Activated CD4-positive, CD25-positive, alpha-beta regulatory T cell (primary cell): ENCODE data around the gene PEAR1.
A peak's percentile ranks its signal among the peaks of the same experiment; 100 is the strongest.

Source experiments
- DNase-seq, 4 experiments: peaks; one replicate each; lab custom pipeline; 2025; lab: John Stamatoyannopoulos, UW

Gene PEAR1, protein sequence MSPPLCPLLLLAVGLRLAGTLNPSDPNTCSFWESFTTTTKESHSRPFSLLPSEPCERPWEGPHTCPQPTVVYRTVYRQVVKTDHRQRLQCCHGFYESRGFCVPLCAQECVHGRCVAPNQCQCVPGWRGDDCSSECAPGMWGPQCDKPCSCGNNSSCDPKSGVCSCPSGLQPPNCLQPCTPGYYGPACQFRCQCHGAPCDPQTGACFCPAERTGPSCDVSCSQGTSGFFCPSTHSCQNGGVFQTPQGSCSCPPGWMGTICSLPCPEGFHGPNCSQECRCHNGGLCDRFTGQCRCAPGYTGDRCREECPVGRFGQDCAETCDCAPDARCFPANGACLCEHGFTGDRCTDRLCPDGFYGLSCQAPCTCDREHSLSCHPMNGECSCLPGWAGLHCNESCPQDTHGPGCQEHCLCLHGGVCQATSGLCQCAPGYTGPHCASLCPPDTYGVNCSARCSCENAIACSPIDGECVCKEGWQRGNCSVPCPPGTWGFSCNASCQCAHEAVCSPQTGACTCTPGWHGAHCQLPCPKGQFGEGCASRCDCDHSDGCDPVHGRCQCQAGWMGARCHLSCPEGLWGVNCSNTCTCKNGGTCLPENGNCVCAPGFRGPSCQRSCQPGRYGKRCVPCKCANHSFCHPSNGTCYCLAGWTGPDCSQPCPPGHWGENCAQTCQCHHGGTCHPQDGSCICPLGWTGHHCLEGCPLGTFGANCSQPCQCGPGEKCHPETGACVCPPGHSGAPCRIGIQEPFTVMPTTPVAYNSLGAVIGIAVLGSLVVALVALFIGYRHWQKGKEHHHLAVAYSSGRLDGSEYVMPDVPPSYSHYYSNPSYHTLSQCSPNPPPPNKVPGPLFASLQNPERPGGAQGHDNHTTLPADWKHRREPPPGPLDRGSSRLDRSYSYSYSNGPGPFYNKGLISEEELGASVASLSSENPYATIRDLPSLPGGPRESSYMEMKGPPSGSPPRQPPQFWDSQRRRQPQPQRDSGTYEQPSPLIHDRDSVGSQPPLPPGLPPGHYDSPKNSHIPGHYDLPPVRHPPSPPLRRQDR

DNA sequence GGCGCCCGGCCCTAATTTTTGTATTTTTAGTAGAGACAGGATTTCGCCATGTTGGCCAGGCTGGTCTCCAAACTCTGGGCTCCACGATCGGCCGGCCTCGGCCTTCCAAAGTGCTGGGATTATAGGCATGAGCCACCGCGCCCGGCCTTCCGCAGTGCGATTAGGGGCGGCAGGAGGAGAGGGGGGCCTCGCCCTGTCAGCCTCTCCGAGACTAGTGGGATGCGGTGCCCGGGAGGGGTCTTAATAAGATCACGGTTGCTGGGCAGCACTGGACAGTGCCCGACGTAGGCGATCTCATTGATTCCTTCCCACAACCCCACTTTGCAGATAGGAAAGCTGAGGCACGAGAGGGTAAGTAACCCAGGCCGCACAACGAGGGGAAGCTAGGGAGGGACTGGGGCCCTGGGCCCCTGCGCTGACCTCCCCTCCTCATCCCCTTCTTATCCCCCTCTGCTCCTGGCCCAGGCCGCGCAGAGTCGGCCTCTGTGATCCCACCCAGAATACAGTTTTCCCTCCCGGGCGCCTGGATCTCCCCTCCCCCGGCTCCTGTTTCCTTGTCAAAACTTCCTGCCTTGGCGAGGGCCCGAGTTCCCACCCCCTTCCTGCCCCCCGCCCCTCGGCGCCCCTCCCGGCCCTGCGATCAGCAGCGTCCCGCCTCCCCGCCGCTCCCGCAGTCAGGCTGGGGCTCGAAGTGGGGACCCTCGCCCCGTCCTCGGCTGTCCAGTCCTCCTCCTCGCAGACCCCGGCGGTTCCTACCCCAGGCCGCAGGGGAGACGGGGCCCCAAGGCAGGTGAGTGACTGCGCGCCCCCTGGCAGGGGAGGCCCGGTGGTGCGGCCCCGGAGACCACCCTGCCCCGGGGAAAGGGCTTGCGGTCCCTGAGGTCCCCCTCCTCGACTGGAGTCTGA, at the start of gene PEAR1:
PEAR1 (plus strand) TSS at position 671 of the 906 bp plus-strand sequence. CDS start 10,209 bp downstream, outside the sequence.
- DNase-seq, result no peak

DNA sequence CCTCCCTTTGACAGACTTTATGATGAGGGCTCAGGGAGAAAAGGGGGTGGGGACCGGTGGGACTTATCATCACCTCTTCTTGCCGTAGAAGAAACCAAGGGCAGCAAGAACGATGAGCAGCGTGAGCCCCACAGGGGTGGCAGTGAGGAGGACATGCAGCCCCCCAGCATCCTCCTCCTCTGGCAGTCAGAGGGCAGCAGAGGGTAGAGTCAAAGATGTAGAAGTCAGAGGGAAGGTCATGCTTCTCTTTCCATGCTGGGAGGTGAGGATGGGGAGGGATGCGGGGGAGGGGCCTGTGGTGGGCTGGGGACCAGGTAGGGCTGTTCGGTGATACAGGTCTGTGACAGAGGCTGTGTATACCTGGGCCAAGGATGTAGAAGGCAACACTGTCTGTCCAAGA, 49.4 kb upstream of the PEAR1 start:
- no peak for DNase-seq

DNA sequence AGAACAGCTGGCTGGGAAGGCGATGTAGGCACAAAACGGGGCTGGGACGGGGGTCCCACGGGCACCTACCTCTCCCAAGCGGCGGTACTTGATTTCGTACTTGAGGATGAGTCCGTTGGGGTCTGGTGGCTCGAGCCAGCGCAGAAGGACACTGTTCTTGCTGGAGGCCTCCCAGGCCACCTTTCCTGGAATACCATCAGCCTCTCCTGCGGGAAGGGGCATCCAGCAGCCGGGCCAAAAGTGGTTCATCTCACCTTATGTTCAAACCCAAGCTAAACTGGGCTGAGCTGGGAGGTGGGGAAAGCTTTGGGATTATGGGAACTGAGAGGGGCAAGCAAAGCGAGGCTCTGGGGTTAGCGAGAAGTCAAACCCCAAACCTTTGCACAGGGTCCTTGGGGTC, 48.9 kb upstream of the PEAR1 start:
- DNase-seq, result no peak

DNA sequence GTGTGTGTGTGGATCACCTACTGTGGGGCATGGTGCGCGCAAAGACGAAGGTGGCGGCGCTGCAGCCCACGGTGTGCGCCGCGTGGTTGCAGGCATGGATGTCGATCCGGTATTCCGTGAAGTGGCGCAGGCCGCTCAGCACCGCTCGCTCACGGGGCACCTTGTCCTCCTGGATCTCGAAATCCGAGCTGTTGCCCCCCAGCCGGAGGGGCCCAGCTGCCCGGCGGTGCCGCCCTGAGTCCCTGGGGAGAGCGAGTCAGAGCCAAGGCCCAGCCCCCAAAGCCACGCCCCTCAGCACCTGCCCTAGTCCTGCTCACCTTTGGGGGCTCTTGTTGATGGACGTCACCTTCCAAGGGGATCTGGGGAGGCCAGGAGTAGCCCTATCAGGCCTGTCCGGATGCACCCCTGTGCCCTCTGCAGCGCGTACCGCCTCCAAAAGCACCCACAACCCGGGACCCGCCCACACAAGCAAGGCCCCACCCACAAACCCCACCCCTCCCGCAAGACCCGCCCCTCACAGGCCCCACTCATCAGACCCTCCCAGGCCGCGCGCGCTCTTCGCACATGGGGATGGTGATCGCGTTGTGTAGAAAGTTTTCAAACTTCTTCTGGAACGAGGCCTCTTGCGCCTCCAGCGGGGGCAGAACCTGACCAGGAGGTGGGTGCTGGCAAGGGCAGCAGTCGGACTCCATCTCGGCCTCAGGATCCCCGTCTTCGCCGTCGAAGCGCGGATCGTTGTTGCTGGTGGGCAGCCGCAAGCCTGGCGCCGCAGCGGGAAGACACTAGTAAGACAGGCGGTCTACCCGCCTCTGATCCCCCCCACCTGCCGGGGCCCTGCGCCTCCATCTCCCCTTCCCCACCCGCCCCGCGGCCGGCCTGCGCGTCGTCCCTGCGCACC, 48.2 kb upstream of the PEAR1 start:
- DNase-seq, result peak in 1 of 4 experiments; percentile 13

DNA sequence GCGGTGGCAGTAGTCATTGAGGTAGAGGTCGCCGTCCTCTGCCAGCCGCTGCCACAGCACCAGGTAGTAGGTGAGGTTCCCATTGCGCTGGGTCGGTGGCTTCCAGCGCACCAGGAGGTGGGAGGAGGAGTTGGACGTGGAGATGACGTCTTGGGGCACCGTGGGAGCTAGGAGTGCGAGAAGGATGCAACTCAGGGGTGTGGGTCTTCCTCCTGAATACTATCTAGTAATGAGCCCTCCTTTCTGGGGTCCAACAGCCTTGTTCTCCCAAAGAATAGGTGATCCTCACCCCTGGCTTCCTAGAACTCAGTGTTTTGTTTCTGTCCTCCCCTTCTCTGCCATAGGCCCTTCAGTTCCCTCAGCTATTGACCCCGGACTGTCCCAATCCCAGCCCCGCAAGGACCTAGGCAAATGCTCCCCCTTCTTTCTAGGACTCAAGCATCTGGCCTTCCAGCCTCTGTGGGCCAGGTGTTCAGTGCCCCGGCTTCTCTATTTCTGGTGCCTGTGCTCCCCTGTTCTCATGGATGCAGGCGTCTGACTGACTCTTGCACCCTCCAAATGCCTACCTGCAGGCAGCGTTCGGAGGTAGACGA, 47.5 kb upstream of the PEAR1 start:
- DNase-seq, result no peak

DNA sequence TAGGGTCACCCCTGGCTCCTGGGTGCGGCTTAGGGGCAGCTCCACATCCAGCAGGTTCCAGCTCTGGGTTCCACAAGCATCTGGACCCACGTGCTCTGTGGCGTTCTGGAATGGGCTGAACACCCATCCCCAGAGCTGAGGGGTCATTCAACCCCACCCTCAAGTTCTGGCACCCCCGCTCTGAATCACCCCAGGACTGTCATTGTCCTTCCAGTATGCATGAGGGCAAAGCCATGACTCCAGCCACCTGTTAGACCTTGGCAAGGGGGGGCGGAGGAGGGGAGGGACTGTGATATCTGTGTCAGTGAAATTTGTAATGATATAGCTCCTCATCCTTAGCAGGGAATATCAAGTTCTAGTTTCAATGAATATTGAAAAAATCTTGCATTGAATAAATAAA, 46.9 kb upstream of the PEAR1 start:
- no peak for DNase-seq

DNA sequence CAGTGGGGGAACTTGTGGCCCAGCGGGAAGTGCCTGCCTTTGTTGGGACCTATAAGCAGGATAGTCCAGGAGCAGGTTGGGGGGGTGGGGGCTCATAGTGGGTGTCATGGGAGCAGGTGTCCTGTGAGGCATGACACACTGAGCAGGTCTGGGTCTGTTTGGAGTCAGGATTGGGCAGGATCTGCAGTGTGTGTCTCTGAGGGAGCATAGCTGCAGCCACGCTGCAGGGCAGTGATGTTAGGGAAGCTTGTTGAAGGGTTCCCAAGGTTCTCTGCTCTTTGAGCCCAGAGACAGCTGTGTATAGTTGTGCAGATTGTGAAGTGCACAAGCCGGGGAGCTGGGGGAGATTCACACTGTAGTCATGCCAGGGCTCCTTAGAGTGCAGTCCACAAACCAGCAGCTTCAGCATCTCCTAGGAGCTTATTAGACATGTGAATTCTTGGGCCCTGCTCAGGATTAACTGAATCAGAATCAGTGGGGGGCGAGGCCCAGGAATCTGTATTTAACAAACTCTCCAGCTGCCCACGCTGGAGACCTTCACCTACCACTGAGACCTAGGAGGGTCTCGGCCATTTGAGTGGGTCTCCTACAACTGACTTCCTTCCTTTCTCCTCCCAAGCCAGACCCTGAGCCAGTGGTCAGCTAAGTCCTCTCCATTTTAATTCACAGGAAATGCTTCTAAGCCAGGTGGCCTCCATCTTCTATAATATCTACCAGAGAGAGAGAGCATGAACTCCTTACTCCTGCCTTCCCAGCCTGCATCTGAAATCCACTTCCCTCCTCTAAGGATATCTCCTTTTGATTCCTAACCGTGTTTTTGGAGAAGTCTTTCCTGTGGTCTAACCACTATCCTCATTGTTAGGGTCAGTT, 45.7 kb upstream of the PEAR1 start:
- DNase-seq, result no peak

DNA sequence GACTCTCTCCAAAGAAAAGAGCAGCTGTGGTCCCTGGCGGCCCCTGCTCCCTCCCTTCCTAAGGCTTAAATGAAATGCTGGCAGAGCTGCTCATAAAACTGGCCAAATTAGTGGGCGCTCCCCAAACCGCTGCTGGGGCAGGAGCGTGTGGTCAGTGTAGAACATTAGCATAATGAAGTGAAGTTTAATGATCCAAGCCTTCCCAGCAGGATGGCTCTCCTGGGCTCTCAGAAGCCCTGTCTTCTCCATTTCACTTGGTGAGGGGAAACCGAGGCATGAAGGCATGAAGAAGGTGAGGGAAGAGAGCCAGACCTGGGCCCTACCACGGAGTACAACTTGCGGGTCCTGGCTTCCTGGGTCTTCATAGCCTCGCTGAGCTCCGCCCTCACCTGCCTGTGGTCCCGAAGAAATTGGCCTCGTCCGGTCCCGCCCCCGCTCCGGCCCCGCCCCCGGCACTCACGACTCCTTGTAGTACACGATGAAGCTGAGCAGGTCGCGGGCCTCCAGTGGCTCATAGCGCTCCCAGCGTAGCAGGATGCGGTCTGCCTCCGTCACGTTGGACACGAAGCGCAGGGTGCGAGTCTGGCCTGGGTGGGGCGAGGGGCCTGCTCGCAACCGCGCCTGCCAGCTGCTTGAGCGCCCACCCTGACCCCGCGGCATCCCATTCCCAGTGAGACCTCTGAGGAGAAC, 44.9 kb upstream of the PEAR1 start:
- peak in 3 of 4 experiments; percentile 27 to 63 (median 51) for DNase-seq

DNA sequence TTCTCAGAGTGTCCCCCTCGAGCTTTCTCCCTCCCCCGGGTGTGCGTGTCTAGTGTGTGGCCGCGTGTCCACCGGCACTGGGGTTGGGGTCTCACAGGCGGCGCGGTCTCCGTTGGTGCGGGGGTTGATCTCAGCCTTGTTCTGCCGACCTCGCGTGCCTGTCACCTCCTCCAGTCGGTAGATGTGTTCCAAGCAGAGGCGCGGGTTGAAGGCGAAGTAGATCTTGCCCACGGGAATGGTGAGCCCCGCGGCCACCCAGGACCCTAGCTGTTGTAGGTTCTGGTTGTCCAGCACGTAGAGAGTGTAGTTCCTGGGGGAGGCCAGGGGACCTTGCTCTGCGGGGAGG, 44.4 kb upstream of the PEAR1 start:
- no peak for DNase-seq

DNA sequence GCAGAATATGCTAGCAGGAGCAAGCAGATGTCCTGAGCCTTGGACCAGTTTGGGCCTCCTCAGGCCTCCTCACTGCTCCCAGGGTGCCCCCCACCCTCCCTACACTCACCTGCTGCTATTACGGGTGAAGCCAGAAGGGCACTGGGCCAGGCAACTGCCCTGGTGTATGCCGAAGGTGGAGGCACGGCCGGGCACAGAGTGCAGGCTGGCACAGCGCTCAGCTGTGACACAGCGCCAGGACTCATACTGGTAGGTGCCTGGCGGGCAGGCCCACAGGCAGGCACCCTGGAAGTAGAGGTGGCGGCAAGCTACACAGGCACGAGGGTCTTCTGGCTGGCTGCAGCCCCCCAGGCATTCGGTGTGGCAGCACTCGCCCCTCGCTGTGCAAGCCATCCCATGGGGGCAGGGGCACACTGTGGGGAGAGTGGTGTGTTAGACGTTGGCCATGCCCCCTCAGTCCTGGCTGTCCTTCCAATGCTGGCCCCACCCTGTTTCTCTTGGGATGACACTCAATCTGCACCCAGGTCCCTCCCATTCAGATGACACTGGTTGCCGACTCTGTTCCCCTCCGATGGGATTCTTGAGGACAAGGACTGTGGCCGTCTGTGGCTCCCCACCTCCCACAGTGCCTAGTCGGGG, 41.6 kb upstream of the PEAR1 start:
- DNase-seq, result no peak

DNA sequence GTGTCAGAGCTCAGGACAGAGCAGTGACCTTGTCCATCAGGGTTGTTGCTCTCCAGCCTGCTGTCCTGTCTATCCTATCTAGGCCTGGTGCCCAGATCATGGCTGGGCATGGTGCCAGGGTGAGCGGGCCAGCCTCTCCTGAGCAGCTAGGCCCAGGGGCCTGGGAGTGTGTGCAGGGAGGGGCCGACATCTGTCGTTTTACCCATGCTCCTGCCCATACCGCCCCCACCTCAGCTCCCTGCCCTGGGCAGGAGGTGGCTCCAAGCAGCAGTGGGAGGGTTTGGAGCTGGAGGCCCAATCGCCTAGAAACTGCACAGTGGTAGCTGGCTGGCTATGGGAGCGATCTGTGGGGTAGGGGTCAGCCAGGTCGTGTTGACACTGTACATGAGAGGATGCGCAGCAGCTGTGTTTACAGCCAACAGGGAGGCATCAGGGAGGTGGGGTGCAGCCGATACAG, 41.1 kb upstream of the PEAR1 start:
- no peak for DNase-seq

DNA sequence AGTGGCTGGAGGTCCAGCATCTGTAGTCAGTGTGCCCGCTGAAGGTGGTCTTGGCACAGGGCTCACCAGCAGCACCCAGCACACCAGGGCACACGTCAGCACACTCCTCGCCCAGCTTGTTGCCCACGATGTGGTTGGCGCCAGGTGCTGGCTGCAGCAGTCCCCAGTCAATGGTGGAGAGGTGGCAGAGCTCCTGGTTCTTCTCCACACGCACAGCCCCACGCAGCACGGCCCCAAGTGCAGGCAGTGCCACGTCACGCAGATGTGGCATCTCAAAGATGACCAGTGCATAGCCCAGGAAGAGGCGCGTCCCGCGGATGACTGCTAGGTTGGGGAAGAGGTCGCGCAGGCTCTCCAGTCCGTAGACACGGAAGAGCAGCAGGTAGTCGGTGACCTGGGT, 39.8 kb upstream of the PEAR1 start:
- DNase-seq, result no peak

DNA sequence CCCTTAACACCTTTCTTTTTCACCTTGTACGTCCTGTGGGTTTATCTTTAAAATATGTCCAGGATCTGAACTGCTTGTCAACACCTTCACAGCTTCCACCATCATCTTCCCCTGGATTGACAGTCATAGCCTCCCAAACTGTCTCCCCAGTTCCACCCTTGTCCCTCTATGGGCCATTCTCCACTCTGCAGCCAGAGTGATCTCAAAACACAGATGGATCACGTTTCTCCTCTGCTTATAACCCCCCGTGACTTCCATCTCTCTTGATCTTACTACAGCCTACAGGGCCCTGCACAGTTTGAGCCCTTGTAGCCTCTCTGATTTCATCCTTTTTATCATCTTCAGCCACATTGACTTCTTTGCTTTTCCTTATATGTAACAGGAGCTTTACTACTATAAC, 38.9 kb upstream of the PEAR1 start:
- DNase-seq, result no peak

DNA sequence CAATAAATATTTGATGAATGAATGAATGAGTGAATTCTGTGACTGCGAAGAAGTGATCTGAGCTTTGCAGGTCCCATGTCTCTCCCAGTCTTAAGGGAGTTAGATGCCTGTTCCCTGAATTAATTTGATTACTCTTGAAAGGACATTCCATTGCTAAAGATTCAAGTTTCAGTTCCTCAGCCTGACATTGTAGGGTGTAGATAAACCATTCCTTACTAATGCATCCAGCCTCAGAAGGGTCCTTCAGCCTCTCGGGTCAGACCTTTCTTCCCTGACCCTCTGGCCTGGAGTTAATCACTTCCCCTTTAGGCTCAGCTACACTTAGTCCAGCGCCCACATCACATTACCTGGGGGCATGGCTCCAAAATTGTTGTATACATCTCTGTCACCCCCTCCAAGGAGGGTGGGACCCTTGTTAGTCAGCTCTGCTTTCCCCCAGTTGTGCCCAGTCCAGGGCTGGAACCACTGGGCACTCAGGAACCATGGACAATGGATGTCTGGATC, 37.2 kb upstream of the PEAR1 start:
- DNase-seq, result no peak

DNA sequence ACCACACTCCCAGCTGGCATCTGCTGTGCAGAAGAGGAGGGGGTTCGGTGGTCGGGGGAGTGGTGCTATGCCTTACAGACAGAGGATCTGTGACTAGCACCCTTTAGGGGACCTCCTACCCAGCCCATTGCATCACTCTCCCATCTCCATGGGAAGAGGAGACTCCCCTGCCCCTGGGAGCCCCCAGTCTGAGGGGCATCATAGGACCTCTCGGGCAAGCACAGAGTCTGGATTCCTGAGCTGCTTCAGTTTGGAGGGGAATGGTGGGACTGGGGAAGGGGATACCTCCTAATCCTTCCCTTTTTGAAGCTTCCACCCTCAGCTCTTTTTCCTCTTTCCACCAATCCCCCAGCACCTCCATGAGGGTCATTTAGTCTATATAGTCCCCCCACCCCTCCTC, 36.0 kb upstream of the PEAR1 start:
- no peak for DNase-seq

DNA sequence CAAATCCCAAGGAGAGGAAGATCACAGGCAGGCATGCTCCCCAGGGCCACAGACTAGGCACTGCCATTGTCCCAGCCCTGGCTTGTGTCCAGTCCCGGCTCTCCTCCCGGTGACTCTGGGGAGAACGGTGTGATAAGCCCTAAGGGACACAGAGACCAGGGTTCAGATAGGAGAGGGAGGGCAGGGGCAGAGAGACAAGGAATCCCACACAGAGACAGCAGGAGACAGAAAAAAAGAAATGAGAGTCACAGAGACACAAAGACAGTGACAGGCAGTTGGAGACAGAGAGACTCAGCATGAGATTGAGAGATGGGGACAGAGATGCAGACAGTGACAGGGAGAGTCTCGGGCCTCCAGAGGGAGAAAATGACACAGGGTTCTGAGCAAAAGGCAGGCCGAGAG, 35.0 kb upstream of the PEAR1 start:
- DNase-seq, result no peak

DNA sequence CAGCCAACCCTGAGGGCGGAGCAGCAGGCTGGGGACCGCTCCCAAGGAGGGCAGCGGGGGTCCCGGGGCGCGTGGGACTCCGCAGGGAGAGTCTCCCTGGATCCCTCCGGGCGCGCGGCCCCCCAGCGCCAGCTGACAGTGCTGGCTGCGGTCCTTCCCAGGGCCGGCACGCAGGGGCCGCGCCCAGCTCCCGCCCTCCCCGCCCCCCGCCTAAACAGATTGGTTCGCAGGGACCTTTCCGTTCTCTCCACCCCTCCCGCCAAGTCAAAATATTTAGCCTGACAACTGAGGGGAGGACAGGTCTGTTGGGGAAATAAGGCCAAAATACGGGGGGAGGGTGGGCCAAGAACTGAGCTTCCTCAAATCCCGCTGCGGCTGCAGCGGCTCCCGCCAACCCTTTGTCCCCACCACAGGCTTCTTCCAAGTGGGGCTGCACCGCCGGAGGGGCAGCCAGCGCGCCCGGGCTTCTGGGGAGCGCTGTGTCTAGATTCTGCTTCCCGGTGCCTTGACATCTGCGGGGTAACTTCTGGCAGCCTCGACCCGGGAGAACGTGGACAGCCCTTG, 34.5 kb upstream of the PEAR1 start, which contains the start of gene INSRR:
INSRR (minus strand) TSS at position 159 of the 564 bp plus-strand sequence. CDS start 496 bp downstream, outside the sequence.
- DNase-seq, result no peak
